GM03348 (cell line): ENCODE measurements around the gene TRMT2A.
A peak's percentile ranks its signal among the peaks of the same experiment; 100 is the strongest.

ENCODE experiments used
- DNase-seq: peaks from one replicate; pipeline ENCODE4 v3.0.0; 2012; ENCODE audit warnings: low spot score

TRMT2A gene

DNA sequence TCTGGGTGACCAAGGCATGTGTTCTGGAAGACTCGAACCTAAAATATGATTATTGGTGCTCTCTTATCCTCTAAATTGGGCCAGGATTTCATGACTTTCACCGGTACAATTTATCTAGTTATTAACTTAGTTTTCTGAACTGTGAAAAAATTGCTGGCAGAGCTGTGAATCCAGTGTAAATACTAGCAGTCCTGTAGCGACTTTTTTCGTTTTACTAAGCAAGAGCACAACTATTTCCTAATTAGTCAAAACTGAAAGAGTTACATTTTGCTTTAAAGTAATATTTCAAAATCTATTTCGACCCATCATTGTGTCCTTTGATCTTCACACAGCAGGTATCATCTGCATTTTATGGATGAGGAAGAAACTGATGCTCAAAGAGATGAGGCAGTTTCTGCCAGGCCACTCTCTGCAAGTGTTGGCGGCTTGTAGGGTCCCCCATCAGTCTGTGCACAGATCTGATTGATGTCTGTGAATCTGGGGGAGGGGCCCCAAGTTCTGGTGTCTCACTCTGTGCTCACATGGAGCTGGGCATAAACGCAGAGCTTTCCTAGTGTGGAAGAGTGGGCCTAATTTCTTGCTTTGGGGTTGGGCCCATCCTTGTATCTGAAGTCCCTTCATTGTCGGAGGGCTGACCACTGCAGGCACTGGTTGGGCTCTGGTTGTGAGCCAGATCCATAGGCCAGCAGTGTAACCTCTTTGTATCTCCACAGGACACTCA, 1.4 kb upstream of the TRMT2A start:
- DNase-seq = no peak

DNA sequence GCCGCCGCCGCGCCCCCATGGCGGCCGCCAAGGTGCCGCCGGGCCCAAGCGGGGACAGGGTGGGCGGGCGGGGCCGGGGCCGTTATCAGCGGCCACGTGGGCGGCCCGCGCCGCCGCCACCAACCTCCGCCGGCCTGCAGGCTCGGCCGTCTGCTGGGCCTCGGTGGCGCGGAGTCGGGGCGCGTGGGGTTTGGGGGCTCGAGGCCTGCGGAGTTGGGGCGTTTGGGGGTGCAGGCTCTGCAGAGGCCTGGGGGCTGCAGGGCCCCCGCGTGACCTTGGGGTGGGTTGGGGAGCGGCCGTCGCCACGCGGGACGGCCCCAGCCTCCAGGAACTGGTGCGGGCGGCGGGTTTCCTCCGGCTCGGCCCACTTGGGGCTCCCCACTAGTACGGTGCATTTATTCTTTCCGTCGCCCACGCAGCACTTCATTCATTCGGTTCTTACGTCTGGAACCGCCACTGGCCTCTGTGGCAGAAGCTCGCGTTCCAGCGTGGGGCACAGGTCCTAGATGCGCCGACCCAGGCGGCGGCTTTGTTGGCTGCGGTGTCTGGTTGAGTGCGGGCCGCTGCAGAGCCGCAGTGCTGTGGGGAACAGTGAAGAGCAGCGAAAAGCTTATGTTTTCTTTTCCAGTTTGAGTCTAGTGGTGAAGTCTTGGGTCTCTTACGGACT, 740 bp upstream of the TRMT2A start:
- peak; percentile 47 for DNase-seq

DNA sequence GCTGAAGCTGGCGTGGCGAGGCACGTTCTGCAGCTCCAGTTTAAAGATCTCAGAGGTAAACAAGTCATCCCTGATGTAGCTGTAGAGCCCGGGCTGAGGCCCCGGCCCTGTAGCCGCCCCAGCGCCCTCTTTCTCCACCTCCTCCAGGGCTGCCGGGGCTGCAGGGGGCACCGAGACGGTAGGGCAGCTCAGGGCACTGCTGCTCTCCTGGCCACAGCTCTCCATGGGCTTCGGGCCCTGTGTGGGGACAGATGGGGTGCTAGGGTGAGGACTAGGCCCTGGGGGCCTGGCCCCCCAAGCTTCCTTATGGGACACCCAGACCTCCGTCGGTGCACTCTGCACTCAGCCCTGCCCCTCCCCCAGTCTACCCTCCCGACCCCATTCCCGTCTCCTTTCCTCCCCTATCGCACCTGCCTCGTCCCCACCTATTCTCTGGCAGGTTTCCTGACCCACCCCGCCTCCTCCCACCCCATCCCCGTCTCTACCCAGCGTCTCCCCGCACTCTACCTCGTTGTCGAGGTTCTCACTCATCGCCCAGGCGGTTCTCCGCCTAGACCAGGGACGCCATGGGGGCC, 563 bp downstream of the TRMT2A start:
- DNase-seq = peak; percentile 37

DNA sequence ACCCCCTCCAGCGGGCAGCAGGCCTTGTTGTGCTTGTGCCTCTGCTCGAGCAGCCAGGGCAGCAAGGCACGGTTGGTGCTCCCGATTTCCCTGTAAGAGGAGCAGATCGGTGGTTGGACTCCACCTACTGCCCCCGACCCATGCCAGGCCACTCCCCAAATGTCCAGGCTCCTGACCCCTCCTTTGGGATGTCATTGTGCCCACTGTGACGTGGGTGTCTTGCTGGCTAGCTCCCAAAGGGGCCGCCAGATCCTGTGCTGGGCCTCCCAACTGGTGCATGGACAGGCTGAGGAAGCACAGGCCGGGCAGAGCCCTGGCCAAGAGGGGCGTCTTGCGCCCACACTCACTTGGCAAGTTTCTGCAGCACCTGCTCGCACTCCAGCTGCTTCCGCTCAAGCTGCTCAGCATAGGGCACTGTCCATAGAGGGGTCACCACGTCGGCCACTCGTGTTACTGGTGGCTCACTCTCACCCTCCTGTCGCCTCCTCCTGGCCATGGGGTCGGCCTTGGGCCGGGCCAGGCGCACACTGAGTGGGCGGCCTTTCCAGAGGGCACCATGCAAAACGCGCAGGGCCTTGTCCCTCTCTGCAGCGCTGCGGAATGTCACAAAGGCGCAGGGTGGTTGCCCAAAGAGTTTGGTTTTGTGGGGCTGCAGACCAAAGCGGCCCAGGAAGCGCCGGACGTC, 1.2 kb downstream of the TRMT2A start, which contains the start of gene RANBP1:
TSS of gene RANBP1 (plus strand) at position 414 of the 685 bp plus-strand sequence. CDS start at position 495, 81 bp downstream.
- DNase-seq = no peak

DNA sequence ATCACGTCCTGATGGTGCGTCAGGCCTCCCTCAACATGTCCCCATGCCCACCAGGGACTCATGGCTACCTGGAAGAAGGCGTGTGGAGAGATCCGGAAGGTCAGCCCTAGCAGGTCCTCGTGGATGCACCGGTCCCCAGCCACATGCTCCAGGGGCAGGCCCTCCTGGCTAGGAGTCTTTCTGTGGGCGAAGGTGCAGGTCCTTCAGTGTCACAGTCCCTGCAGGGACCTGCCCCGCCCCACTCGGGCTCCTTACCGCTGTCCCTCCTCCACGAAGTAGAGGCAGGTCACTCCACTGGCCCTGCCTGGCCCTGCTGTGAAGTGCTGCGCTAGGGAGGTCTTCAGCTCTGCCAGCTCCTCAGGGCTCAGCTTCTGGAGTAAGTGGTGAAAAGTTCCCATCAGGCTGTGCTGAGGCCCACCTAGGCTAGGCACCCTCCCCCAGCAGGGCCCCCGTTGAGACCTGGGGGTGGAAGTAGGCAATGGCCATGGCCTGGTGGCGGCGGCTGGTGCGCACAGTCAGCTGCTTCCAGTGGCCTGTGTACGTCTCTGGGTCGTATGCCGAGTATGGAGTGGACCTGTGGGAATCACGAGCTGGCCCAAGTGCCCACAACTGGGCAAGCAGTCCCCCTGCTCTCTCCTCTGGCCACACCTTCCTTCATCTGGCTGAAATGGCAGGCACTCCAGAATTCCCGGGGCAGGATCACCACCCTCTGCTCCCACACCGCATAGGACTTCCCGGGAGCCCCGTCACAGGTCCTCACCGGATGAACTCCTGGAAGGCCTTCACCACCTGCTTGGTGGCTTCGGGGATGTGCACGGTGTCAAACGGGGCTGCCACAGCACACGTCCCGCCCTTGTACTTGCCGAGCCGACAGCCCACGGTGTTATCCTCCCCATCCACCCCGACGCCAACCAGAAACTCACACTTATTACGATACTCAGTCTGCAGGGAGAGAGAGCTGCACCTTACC, 2.2 kb downstream of the TRMT2A start:
- no peak for DNase-seq

DNA sequence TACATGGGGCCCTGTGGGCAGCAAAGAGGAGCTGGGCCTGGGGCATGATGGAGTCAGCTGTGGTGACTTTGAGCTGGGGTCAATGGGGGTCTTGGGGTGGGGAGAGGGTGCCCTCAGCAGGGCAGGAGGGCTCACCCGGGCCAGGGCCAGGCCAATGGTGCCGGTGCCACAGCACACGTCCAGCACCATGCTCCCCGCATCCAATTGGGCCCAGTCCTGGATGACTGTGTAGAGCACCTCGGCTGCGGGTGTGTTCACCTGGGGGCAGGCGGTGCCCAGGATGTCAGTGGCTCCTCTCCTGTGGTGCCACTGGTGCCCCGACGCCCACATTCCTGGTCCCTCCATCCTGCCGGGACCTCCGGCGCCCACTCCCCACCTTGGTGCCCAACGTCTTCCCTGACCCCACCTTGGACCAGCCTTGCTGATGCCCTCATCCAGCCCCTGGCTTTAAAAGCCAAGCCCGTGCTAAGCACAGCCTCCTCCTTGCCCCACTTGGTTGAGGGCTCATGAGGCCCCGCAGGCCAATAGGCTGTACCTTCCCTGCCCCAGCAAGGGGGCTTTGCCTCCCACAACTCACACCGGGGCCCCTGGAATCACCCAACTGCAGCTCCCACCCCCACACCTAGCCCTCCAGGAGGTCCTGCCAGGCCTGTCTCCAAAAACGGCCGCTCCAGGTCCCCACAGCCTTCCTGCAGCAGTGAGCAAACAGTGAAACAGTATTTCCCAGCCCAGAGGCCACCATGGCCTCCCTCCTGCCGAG, 3.3 kb downstream of the TRMT2A start:
- no peak for DNase-seq

DNA sequence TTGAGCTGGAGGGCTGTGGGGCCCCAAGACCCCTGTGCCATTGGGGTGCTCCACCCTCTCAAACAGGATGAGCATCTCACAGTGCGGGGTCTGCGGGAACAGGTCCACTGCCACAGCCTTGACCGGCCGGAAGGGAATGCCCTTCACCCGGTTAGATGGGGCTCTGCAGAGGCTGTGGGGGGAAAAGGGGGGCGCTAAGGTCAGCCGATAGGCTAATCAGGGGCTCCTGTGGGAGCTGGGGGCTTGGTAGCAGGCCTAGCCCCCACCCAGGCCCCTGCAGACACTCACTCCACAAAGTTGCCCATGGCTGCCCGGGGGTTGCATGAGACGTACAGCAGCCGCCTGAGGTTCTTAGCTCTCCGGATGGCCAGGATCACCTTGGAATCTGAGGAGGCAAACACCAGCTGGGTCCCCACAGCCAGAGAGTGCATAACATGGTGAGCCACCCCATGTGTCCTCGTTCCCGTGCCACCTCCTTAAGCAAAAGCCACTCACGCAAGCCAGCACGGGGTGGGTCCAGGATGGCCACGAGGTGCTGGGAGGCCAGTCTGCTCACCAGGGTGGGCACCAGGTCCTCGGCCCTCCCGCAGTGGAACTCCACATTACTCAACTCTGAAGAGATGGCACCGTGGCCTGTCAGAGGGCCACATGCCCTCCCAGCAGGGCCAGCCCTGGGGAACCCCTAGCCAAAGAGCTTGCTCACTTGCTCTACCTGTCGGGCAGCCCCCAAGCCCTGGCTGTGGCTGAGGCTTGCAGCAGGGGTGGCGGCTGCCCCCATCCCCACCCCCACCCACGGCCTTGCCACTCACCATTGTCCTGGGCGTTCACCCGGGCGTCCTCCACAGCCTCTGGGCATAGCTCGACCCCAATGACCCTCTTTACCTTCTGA, 4.2 kb downstream of the TRMT2A start:
- no peak for DNase-seq

DNA sequence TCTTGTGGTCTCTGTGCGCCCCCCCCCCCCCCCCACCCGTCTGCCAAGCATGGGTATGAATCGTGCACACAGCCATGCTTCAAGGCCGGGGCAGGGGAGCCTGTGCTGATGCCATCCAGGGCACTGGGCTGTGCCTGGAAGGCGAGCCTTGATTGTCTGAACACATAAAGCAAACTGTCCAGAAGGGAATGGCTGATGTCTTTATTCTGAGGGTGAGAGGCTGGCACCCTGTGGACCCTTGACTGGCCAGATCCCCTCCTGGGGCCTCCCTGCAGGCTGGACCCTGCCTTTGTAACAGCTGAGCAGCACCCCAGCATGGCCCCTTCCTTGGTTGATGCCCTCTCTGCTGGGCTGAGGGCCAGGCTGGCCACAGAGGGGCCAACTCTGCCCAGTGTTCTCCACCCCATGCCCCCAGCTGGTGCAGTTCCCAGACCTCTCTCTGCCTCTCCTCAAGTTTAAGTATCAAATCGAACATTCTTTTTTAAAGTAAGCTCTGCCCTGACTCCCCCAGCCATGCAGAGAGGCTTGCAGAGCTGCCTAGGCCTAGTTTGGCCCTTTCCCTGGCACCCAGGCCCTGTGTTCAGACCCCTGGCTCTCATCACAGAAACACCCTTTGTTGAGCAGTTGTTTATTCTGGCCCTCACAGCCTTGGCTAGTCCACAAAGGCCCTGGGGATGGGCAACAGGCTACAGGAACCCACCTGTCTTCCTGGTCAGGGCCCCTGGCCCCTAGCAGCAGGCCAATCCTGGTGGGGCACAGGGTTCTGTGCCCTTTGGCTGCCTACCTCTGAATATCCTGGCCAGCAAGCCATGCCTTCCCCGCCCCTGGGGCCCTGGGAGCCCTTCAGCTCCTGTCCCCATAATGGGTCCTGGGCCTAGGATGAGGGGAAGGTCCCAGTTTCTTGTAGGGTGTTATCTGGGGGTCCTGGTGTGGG, 5.1 kb downstream of the TRMT2A start:
- no peak for DNase-seq

DNA sequence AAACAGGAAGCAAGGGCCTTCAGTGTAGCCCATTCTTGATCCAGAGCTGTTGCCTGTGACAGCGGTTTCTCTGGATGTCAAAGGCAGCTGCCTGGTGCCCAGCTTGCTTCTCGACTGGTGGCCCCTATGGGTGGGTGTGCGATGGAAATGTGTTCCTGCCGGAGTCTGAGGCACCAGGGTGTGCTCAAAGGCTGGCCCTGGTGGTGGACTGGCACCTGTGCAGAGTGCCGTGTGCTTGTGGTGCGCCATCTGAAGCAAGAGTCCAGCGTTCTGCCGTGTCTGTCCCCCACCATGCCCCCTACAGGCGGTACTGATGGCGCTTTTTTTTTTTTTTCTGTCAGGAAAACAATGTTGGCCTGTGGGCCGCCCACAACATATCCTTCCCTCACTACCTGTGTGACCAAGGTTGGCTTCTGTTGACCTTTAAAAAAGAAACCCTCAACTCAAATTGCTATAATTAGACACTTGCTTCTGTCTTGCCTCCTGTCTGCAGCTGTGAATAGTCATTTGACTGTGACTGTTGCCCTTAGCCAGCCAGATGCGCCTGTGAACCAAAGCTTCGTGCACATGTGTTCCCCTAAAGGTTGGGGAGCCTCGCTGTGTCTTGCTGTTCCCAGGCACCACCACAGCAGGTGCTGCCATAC, 5.9 kb downstream of the TRMT2A start:
- peak; percentile 42 for DNase-seq

DNA sequence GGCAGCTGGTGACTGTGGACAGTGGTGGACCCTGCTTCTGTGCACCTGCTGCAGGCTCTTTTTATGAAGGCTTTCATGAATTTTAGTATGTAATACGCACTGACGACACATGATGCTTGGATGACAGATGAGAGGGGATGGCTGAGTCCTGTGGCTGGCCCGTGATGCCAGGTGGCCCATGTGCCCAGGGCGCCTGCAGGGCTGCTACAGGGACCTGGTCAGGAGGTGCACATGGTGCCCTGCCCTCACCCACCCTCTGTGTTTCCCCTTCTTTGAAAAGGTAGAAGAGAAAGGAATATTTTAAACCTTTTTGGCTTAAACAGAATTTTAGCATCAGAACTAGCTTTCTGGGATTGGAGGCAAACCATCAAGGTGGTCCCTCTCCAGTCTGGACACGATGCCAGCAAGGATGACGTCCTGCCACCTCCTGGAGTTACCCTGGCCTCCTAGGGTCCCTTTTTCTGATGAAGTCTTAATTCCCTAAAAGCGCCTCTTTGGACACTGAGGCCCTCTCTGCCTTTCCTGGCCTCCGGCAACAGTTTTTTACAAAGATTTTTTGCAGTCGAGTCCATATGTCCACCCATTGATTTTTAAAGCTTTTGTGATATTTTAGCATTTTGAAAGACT, 6.6 kb downstream of the TRMT2A start:
- no peak for DNase-seq

DNA sequence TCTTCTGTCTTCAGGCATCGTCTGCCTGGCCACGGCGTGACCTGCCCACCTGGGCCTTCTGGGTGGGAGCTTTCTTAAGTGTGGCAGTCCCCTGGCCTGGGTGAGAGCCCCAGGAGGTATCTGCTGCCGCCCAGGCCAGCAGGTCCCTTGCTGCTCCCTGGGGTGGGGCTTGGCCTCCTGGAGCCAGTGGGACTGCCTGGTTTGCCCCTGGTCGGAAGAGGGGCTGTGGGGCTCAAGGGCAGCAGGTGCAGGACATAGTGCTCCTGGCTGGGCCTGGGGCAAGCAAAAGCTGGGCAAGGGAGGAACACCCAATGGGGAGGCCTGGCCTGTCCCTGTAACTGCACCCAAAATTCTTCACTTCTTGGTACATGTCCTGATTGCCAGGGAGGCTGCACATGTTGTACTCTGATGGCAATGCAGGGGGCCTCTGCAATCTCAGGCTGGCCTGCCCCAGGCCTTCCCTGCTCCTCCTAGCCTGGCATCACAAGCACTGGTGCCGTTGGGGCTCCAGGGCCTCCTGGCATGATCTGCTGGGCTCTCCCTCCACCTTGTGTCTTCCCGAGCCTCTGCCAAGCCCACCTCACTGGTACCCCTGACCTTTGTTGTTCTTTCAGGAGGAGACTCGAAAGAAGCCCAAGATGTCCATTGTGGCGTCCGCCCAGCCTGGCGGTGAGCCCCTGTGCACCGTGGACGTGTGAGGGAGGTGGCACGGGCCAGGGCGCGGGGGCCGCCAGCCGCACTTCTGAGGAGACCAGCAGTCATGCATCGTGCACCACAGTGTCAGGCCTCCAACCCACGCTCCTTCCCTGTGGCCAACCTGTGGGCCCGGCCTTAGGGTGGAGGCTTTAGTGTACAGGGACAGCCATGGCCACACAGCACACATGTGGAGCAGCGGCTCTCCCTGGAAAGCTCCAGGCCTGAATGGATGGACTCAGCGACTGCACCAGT, 7.3 kb downstream of the TRMT2A start:
- no peak for DNase-seq

DNA sequence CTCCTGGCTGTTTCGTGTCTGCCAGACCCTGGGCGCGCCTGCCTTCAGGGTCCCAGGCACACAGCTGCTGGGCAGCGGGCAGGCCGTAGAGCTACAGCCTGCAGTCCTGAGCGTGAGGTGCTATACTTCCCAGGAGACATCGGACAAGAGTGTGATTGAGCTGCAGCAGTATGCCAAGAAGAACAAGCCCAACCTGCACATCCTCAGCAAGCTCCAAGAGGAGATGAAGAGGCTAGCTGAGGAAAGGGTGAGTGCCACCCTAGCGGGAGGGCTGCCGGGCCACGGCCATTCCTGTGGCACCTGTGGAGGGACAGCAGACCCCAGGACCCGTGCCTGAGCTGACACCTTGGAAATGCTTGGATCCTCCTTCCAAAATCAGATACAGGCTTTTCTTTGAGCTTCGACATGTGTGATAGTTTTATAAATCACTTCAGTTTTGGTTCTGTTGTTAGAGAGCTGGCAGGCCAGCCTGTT, 8.2 kb downstream of the TRMT2A start:
- no peak for DNase-seq

DNA sequence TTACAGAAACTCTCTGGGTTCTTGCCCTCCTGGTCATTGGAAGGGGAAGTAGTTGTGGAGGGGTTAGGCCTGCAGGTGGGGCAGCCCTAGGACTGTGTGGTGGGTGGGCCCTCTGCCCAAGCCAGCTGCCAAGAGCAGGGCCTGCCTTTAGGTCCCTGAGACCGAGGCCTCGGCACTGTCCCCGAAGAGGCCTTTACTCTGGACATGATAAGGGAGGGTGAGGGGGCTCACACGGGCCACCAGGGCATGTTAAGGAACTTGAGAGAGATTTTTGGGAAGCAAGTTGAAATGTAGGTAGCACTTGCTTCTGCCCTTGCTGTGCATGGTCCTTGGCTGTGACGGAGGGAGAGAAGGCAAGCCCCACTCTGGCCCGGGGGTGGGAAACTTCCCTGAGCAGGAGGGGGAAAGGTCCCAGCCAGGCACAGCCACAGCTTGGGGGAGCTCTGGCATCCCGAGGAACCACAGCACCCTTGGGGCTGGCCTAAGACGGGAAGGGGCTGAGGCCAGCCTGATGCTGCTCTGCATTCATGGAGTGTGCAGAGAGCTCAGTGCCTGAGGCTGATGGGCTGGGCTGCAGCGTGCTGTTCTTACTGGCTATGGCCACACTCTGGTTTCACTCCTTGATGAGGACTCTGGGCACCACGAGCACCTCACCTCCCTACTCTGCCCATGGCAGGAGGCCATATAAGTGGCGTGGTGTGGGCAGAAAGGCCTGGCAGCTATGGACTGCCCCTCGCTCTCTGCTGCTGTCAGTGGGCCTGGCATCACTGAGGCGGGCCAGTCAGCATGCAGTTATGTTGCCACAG, 8.9 kb downstream of the TRMT2A start:
- no peak for DNase-seq

DNA sequence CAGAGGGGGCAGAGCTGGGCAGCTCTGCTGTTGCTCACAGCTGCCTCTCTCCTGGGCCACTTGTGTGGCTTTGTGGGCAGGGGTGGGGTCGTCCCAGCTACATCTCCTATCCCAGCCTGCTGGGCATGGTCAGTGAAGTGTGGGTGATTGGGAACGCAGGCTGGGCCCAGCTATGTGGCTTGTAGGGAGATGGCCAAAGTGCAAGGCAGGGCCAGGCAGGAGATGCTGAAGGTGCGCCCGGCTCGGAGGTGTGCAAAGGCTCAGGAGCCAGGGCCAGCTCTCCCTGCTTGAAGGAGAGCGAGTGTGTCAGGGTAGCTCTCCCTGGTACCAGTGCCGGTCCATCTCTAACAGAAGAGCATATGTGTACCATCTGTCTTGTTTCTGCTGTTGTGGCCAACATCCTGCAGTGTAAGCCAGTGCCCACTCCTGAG, 9.5 kb downstream of the TRMT2A start:
- DNase-seq = no peak

DNA sequence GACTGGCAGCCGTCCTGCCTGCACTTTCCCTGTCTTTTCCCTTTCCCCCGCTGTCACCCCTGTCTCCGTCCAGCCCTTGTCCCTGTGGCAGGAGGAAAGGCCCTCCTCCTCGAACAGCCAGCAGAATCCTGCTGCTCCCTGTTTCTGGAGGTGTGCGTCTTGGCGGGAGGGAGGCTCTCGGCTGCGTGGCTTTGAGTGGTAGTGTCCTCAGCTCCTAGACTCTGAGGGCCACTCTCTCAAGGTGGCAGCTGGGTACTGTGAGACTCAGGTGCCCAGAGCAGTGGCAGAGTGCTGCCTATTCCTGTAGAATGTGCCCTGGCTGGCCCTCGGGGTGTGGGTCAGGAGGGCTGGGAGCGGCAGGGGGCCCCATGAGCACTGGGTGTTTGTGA, 10.2 kb downstream of the TRMT2A start:
- no peak for DNase-seq
